UCSD-AML1 (cell line): ENCODE data around the gene SPSB3.
"Not testable (repeated sequence)": the region's sequence is repeated elsewhere in the genome, so short reads cannot be mapped to it uniquely, and the experiment has no call there.

Source experiments
- DNase-seq: peaks from one replicate; lab custom pipeline; 2025; ENCODE audit not compliant: unreplicated experiment; lab: John Stamatoyannopoulos, UW

The SPSB3 gene

GRCh38 chr16:1817276-1817589 lies 34.9 kb upstream of the SPSB3 start:
- DNase-seq = no peak

GRCh38 chr16:1816396-1817275 lies 34.3 kb upstream of the SPSB3 start:
- no peak for DNase-seq

GRCh38 chr16:1815461-1815860 lies 33.1 kb upstream of the SPSB3 start:
- no peak for DNase-seq

GRCh38 chr16:1812732-1813163 lies 30.4 kb upstream of the SPSB3 start:
- peak; percentile 72 for DNase-seq

GRCh38 chr16:1810536-1810935 lies 28.2 kb upstream of the SPSB3 start:
- DNase-seq = no peak

GRCh38 chr16:1810106-1810505 lies 27.7 kb upstream of the SPSB3 start:
- no peak for DNase-seq

GRCh38 chr16:1809281-1809801 lies 27.0 kb upstream of the SPSB3 start:
- no peak for DNase-seq

- DNase-seq = no peak
Observed at GRCh38 chr16:1808691-1809090, 26.3 kb upstream of the SPSB3 start.

- no peak for DNase-seq
Observed at GRCh38 chr16:1807626-1808025, 25.3 kb upstream of the SPSB3 start.

- DNase-seq = no peak
Observed at GRCh38 chr16:1800701-1801100, 18.3 kb upstream of the SPSB3 start.

- not testable (repeated sequence) for DNase-seq
Observed at GRCh38 chr16:1799263-1799662, 16.9 kb upstream of the SPSB3 start.

- DNase-seq = no peak
Observed at GRCh38 chr16:1794908-1795666, 12.7 kb upstream of the SPSB3 start.

GRCh38 chr16:1794221-1794871 lies 12.0 kb upstream of the SPSB3 start:
- no peak for DNase-seq

- no peak for DNase-seq
Observed at GRCh38 chr16:1793578-1794220, 11.3 kb upstream of the SPSB3 start, which contains the start of gene IGFALS. Gene IGFALS (minus strand): TSS chr16:1793705. CDS start chr16:1793652, 53 bp downstream.

GRCh38 chr16:1792836-1793577 lies 10.6 kb upstream of the SPSB3 start:
- no peak for DNase-seq

- no peak for DNase-seq
Observed at GRCh38 chr16:1791943-1792812, 9.8 kb upstream of the SPSB3 start.

- no peak for DNase-seq
Observed at GRCh38 chr16:1791256-1791942, 9.0 kb upstream of the SPSB3 start.

- DNase-seq = no peak
Observed at GRCh38 chr16:1790611-1791255, 8.4 kb upstream of the SPSB3 start.
